ENCODE data around the gene MACC1. TPM values are rescaled to one million over a fixed set of nuclear protein-coding genes. Genes with fewer than 3 reads are reported as not detected.

The MACC1 gene
- polyA plus RNA-seq, 1 donor (not counting 4 experiments of a cell fraction or from before 2014, with no cell fraction given): 16.4 TPM

DNA sequence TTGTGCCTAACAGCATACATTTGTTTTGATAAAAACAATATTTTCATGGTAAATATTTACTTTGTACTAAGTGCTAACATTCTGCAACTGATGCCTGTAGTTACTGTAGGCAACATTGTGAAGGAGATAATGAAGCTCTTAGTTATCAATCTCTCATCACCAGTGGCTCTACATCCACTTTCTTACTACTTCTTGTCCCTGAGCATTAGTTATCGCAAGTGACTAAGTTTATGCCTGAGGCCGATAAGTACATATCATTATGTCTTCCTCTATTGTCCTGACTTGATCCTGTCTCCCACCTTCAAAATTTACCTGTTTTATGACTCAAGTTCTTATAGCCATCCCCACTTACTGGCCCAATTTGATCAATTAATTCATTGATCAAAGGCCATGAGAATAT, 63.6 kb downstream of the MACC1 start:
- Histone ChIP-seq H3K9me1 (ENCODE audit: control insufficient read depth, extremely low read depth, insufficient read depth, low read length) (no peaks in the 10 kb centered on the region), H2AFZ (ENCODE audit: control insufficient read depth, low read length) (no peak overlapping the region), H3K9me3 (ENCODE audit: control insufficient read depth, low read depth, low read length) (no peaks in the 10 kb centered on the region), H3K27ac (ENCODE audit: control insufficient read depth, insufficient read depth, low read length) (no peak overlapping the region), H3K9ac (ENCODE audit: control insufficient read depth, extremely low read depth, insufficient read depth, low read length) (no peak overlapping the region), H4K20me1 (ENCODE audit: control insufficient read depth, extremely low read depth, insufficient read depth, low read length) (no peaks in the 10 kb centered on the region), H3K4me3 (ENCODE audit: control insufficient read depth in 2 of 3, extremely low read depth in 1 of 3, insufficient read depth in 2 of 3, low read depth in 1 of 3, low read length in 3 of 3) (no peak overlapping the region), H3K79me2 (ENCODE audit: control insufficient read depth, insufficient read depth, low read length) (no peaks in the 10 kb centered on the region), H3K27me3 (ENCODE audit: control insufficient read depth, extremely low read depth, insufficient read depth, low read length) (no peaks in the 10 kb centered on the region), H3K4me1 (ENCODE audit: control insufficient read depth, extremely low read depth, insufficient read depth, low read length) (peaks cover 7% of the 10 kb centered on the region), H3K36me3 (ENCODE audit: control insufficient read depth in 2 of 2, extremely low read depth in 1 of 2, insufficient read depth in 2 of 2, low read length in 2 of 2) (peaks cover 5 to 8% of the 10 kb centered on the region in 2 experiments), H3K4me2 (ENCODE audit: control insufficient read depth, extremely low read depth, insufficient read depth, low read depth, low read length) (no peak overlapping the region)
- dilution Hi-C loops (cut with MboI; ENCODE audit: extremely low pct_ligation_motif_present, low sequenced_read_pairs): no loop called here
- no peak for DNase-seq (ENCODE audit: low read depth, low spot score)
- no peak for TF ChIP-seq EZH2 (IDR thresholded peaks at IDR 0.05; ENCODE audit: low read length)
- no peak for FAIRE-seq

DNA sequence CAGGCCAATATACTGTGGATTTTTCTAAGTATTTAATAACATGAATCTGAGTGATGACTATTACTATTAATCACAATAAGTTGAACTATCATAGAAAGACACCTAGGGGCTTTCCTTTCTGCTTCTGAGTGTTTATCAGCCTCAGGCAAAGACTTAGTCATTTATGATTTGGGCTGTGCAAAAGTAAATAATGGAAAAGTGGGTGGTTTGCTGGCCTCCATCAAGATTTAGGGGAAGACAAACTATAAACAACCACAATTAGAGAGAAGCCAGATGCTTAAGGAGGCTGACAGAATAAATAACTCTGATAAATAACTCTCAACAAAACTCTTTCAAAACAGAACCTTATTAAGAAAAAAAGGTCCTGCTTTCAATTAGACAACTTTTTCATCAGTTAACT, 64.7 kb downstream of the MACC1 start:
- no peaks in the 10 kb centered on the region for H3K27me3 ChIP-seq (ENCODE audit: control insufficient read depth, extremely low read depth, insufficient read depth, low read length)
- H3K9ac ChIP-seq (ENCODE audit: control insufficient read depth, extremely low read depth, insufficient read depth, low read length): no peak overlapping the region
- H3K4me3 ChIP-seq (ENCODE audit: control insufficient read depth in 2 of 3, extremely low read depth in 1 of 3, insufficient read depth in 2 of 3, low read depth in 1 of 3, low read length in 3 of 3): no peak overlapping the region
- DNase-seq (ENCODE audit: low read depth, low spot score): no peak
- H3K4me2 ChIP-seq (ENCODE audit: control insufficient read depth, extremely low read depth, insufficient read depth, low read depth, low read length): no peak overlapping the region
- no peak for FAIRE-seq
- H2AFZ ChIP-seq (ENCODE audit: control insufficient read depth, low read length): no peak overlapping the region
- dilution Hi-C loops (cut with MboI; ENCODE audit: extremely low pct_ligation_motif_present, low sequenced_read_pairs): no loop called here
- H3K4me1 ChIP-seq (ENCODE audit: control insufficient read depth, extremely low read depth, insufficient read depth, low read length): no peaks in the 10 kb centered on the region
- H3K36me3 ChIP-seq (ENCODE audit: control insufficient read depth in 2 of 2, extremely low read depth in 1 of 2, insufficient read depth in 2 of 2, low read length in 2 of 2): peaks cover 5 to 8% of the 10 kb centered on the region in 2 experiments
- TF ChIP-seq, protein P1, sequence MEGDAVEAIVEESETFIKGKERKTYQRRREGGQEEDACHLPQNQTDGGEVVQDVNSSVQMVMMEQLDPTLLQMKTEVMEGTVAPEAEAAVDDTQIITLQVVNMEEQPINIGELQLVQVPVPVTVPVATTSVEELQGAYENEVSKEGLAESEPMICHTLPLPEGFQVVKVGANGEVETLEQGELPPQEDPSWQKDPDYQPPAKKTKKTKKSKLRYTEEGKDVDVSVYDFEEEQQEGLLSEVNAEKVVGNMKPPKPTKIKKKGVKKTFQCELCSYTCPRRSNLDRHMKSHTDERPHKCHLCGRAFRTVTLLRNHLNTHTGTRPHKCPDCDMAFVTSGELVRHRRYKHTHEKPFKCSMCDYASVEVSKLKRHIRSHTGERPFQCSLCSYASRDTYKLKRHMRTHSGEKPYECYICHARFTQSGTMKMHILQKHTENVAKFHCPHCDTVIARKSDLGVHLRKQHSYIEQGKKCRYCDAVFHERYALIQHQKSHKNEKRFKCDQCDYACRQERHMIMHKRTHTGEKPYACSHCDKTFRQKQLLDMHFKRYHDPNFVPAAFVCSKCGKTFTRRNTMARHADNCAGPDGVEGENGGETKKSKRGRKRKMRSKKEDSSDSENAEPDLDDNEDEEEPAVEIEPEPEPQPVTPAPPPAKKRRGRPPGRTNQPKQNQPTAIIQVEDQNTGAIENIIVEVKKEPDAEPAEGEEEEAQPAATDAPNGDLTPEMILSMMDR (optimal IDR thresholded peaks at IDR 0.05 in 1 of 3, IDR thresholded peaks at IDR 0.05 in 1 of 3, conservative IDR thresholded peaks at IDR 0.05 in 1 of 3; ENCODE audit: extremely low read depth in 1 of 3, insufficient read depth in 2 of 3, low read length in 3 of 3): no peak
- TF ChIP-seq EZH2 (IDR thresholded peaks at IDR 0.05; ENCODE audit: low read length): no peak
- H4K20me1 ChIP-seq (ENCODE audit: control insufficient read depth, extremely low read depth, insufficient read depth, low read length): no peaks in the 10 kb centered on the region
- H3K27ac ChIP-seq (ENCODE audit: control insufficient read depth, insufficient read depth, low read length): no peak overlapping the region
- no peaks in the 10 kb centered on the region for H3K9me1 ChIP-seq (ENCODE audit: control insufficient read depth, extremely low read depth, insufficient read depth, low read length)
- H3K9me3 ChIP-seq (ENCODE audit: control insufficient read depth, low read depth, low read length): no peaks in the 10 kb centered on the region
- H3K79me2 ChIP-seq (ENCODE audit: control insufficient read depth, insufficient read depth, low read length): no peaks in the 10 kb centered on the region

Measured in keratinocyte (primary cell).